GM10847 (cell line): ENCODE measurements around the gene KYAT1.

Source experiments
- POLR2A ChIP-seq: IDR thresholded peaks from 2 replicates; pipeline ENCODE4 v1.6.1; 2011; ENCODE audit not compliant: insufficient read length; ENCODE audit errors: extremely low read depth

KYAT1 gene

GRCh38 chr9:128895556-128895955 lies 13.8 kb upstream of the KYAT1 start:
- TF ChIP-seq POLR2A: no peak

GRCh38 chr9:128894764-128895163 lies 13.0 kb upstream of the KYAT1 start:
- TF ChIP-seq POLR2A: no peak

DNA sequence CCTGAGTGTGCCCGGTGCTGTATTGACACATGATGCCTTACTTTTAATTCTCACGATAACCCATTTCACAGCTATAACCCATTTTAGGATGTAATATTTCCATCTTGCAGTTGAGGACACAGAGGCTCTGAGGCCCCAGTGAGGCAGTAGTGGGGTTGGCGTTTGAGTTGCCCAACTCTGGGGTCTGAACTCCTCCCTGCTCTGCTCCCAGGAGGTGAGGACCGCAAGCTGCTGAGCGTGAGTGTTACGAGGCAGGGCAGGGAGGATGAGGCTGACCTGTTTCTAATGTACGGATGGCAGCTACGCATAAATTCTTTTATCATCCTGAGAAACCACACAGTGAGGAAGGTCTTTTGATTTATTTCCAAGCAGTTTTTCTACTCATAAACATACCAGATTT lies 11.6 kb upstream of the KYAT1 start:
- no peak for TF ChIP-seq POLR2A

DNA sequence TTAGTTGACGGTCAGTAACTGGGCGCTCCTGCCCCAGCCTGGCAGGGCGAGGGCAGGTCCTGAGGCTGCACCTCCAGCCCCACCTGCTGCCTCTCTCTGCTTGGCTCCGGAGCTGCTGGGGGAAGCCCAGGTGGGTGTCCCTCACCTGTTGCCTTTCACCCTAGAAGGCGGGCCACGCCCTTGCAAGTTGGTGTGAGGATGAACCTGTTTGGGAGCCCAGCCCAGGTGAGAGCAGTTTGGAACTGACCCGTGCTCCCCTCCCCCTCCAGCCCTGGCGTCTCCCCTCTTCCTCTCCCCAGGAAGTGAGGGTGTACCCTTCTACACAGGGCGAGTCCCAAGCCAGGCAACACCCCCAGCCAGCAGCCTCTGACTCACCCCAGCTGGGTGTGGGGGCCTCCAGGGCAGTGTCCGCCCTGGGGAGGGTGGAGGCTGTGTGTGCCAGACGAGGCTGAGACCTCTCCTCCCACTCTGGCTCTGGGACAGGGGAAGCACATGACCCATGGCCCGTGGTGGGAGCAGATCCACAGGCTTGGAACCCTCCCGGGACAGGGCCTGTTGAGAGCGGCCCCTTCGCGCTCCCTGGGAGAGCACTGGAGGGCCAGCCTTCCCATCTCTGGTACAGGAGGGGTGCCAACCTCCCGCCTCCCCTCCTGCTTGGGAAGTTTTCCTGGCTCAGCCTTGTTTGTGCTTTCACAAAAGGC lies 10.6 kb upstream of the KYAT1 start:
- TF ChIP-seq POLR2A: no peak

- no peak for TF ChIP-seq POLR2A
These were observed 9.8 kb upstream of the KYAT1 start for GRCh38 chr9:128891321-128892220.

DNA sequence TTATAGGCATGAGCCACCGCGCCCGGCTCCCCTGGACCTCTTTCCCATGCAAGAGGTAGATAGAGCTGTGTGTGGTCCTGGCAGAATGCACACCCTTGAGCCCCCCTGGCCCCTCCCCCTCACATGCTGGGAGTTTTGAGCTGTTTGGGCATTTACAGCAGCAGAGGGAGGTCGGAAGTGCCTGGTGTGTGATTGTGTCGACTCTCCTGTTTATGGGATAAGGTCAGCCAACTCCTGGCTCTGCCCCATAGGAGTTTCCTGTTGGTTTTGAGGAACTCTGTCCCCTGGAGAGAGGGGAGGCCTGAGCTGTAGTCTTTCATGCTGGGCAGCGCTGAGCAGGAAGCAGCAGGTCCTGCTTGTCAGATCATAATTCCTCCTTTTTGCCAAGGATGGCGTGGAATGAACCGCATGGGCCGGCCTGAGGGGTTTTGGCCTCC lies 6.2 kb upstream of the KYAT1 start:
- TF ChIP-seq POLR2A: no peak

DNA sequence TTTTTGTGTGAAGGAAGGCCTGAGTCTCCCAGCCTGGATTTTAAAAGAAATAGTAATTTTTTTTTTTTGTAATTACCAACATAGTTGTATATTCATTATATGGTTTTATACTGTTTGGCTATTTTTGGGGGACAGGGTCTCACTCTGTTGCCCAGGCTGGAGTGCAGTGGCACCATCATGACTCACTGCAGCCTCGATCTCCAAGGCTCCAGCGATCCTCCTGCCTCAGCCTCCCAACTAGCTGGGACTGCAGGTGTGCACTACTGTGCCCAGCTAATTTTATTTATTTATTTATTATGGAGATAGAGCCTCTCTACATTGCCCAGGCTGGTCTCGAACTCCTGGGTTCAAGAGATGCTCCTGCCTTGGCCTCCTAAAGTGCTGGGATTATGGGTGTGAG lies 5.3 kb upstream of the KYAT1 start:
- TF ChIP-seq POLR2A: no peak

GRCh38 chr9:128886211-128886891 lies 4.6 kb upstream of the KYAT1 start:
- no peak for TF ChIP-seq POLR2A

DNA sequence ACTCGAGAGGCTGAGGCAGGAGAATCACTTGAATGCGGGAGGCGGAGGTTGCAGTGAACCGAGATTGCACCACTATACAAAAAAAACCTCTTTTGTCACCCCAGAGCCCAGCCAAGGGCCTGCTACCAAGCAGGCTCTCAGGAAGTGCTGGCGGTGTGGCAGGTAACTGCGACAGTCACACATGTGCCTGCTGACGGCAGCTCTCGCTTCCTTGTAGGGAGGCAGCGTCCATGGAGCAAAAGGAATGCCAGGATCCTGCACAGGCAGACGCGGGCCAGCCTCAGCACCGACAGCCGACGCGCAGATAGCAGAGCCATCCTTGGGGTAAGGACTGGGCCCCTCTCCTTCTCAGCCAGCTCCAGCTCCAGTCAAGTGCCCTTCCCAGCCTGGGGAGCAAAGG lies 4.0 kb upstream of the KYAT1 start:
- TF ChIP-seq POLR2A: no peak

DNA sequence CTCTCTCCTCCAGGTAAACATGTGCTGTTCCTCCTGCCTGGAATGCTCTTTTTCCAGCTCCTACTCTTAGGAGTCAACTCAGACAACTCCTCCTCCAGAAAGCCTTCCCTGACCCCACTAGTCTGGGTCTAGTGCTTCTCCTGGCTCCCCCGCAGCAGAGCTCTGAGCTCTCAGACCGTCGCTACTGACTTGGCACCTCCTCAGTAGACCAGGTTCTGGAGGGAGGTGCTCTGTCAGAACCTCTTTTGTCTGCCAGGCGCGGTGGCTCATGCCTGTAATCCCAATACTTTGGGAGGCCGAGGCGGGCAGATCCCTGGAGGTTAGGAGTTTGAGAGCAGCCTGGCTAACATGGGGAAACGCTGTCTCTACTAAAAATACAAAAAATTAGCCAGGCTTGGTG lies 3.6 kb upstream of the KYAT1 start:
- TF ChIP-seq POLR2A: no peak

DNA sequence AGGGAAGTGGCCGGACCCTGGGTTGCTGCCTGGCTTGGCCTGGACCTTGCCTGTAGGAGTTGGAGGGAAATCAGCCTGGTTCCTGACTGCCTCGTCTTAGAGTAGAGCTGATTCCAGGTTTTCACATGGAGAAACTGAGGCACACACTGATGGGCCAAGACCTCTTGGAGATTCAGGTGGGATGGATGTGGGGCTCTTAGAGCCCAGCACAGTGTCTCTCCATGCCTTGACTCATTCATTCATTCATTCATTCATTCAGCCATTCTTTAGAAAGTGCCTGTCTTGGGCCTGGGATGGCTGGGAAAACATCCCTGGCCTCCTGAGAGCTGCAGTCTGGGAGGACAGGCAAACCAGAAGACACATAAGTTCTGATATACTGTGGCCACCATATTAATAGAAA lies 2.4 kb upstream of the KYAT1 start:
- TF ChIP-seq POLR2A: no peak

DNA sequence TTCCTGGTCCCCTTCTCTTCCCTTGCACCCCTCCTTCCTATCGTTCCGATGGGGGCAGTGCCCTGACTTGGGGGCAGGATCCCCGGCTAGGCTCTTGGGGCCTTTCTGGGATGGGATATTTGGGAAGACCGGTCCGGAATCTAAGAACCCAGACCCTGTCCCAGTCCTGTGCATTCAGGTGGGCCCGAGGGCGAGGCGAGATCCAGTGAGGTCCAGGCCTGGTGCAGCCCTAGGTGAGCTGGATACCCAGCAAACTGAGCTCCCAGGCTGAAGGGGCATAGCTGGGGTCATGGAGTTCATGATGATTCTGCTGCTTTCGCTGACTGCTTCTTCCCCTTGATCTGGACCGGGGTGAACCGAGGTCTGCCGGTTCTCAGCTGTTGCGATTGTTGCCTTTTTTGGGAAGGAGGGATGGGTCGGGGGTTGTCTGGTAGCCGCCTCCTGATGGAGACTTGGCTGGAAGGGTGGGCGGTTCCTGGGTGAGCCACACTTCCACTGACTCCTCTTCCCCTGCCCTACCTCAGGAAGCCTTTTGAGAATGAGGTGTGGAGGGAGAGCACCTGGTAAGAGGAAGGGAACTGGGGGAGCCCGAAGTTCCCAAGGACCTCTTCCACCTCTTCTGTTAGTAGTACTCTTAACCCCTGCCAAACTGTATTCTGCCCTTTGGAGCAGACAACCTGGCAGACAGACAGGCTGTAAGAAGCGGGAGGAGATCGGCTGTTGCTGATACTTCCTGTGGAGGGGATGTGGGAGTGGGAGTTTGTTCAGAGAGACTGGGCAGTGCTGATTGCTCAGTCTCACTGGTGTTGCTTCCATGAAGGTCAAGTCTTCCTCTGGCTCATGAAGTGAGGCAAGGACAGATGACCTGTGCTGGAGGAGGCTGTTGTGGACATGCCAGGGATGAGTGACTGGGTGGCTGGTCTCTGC lies 1.2 kb upstream of the KYAT1 start:
- no peak for TF ChIP-seq POLR2A

- no peak for TF ChIP-seq POLR2A
These were observed 3.9 kb downstream of the KYAT1 start for GRCh38 chr9:128877852-128878251.

GRCh38 chr9:128870128-128870940 lies 11.4 kb downstream of the KYAT1 start:
- TF ChIP-seq POLR2A: no peak
